HEK293T (cell line): ENCODE results near the gene GCC2.

Experiments
- CTCF ChIA-PET: fragments of 350-600 bp; formaldehyde crosslinking; extraction: SDS; loops from one replicate; lab custom pipeline; 2021; ENCODE audit warnings: antibody characterized with exemption, inconsistent platforms; lab: Yijun Ruan, JAX
- POLR2A ChIA-PET: fragments of 350-600 bp; formaldehyde crosslinking; extraction: SDS; loops from one replicate; lab custom pipeline; 2020; ENCODE audit warnings: antibody characterized with exemption, inconsistent platforms; lab: Yijun Ruan, JAX
- DNase-seq: peaks from one replicate; pipeline ENCODE4 v3.0.0; 2012; ENCODE audit warnings: mixed read lengths; ENCODE audit errors: extremely low spot score
- ARNT ChIP-seq: fragments of 450-650 bp; IDR thresholded peaks from 2 replicates; pipeline ENCODE4 v1.6.1; 2017; ENCODE audit warnings: mild to moderate bottlenecking
- BHLHE40 ChIP-seq: fragments of 450-650 bp; IDR thresholded peaks from 2 replicates; pipeline ENCODE4 v1.6.1; 2016; ENCODE audit warnings: mild to moderate bottlenecking, moderate library complexity, borderline replicate concordance
- CTBP1 ChIP-seq: fragments of 450-650 bp; IDR thresholded peaks from 2 replicates; pipeline ENCODE4 v1.6.1; 2016; ENCODE audit warnings: borderline replicate concordance
- ELF4 ChIP-seq: fragments of 450-650 bp; IDR thresholded peaks from 2 replicates; pipeline ENCODE4 v1.6.1; 2017; ENCODE audit warnings: antibody characterized with exemption
- FOXA1 ChIP-seq: fragments of 450-650 bp; IDR thresholded peaks from 2 replicates; pipeline ENCODE4 v1.6.1; 2016; ENCODE audit warnings: mild to moderate bottlenecking
- FOXK2 ChIP-seq: fragments of 450-650 bp; IDR thresholded peaks from 2 replicates; pipeline ENCODE4 v1.6.1; 2016; ENCODE audit warnings: mild to moderate bottlenecking
- FOXM1 ChIP-seq: fragments of 450-650 bp; IDR thresholded peaks from 2 replicates; pipeline ENCODE4 v1.6.1; 2017; ENCODE audit warnings: mild to moderate bottlenecking, borderline replicate concordance
- HDGF ChIP-seq: fragments of 450-650 bp; IDR thresholded peaks from 2 replicates; pipeline ENCODE4 v1.6.1; 2017; ENCODE audit warnings: antibody characterized with exemption, borderline replicate concordance
- L3MBTL2 ChIP-seq: fragments of 450-650 bp; conservative IDR thresholded peaks from 2 replicates; pipeline ENCODE4 v1.6.1; 2016; ENCODE audit warnings: mild to moderate bottlenecking
- LEF1 ChIP-seq: fragments of 450-650 bp; IDR thresholded peaks from 2 replicates; pipeline ENCODE4 v1.6.1; 2017; ENCODE audit warnings: mild to moderate bottlenecking, borderline replicate concordance
- NFRKB ChIP-seq: fragments of 450-650 bp; IDR thresholded peaks from 2 replicates; pipeline ENCODE4 v1.6.1; 2016; ENCODE audit warnings: mild to moderate bottlenecking, moderate library complexity
- SP1 ChIP-seq: fragments of 450-650 bp; IDR thresholded peaks from 2 replicates; pipeline ENCODE4 v1.6.1; 2017
- SUZ12 ChIP-seq: fragments of 450-650 bp; IDR thresholded peaks from 2 replicates; pipeline ENCODE4 v1.6.1; 2016; ENCODE audit warnings: mild to moderate bottlenecking
- TARDBP ChIP-seq: fragments of 450-650 bp; IDR thresholded peaks from 2 replicates; pipeline ENCODE4 v1.6.1; 2016
- ZNF384 ChIP-seq: fragments of 450-650 bp; IDR thresholded peaks from 2 replicates; pipeline ENCODE4 v1.6.1; 2016
- TF ChIP-seq, protein P1 (sequence below): fragments of 450-650 bp; IDR thresholded peaks from 2 replicates; pipeline ENCODE4 v1.6.1; 2016

GCC2 gene, protein sequence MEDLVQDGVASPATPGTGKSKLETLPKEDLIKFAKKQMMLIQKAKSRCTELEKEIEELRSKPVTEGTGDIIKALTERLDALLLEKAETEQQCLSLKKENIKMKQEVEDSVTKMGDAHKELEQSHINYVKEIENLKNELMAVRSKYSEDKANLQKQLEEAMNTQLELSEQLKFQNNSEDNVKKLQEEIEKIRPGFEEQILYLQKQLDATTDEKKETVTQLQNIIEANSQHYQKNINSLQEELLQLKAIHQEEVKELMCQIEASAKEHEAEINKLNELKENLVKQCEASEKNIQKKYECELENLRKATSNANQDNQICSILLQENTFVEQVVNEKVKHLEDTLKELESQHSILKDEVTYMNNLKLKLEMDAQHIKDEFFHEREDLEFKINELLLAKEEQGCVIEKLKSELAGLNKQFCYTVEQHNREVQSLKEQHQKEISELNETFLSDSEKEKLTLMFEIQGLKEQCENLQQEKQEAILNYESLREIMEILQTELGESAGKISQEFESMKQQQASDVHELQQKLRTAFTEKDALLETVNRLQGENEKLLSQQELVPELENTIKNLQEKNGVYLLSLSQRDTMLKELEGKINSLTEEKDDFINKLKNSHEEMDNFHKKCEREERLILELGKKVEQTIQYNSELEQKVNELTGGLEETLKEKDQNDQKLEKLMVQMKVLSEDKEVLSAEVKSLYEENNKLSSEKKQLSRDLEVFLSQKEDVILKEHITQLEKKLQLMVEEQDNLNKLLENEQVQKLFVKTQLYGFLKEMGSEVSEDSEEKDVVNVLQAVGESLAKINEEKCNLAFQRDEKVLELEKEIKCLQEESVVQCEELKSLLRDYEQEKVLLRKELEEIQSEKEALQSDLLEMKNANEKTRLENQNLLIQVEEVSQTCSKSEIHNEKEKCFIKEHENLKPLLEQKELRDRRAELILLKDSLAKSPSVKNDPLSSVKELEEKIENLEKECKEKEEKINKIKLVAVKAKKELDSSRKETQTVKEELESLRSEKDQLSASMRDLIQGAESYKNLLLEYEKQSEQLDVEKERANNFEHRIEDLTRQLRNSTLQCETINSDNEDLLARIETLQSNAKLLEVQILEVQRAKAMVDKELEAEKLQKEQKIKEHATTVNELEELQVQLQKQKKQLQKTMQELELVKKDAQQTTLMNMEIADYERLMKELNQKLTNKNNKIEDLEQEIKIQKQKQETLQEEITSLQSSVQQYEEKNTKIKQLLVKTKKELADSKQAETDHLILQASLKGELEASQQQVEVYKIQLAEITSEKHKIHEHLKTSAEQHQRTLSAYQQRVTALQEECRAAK (N-terminal part only)

DNA sequence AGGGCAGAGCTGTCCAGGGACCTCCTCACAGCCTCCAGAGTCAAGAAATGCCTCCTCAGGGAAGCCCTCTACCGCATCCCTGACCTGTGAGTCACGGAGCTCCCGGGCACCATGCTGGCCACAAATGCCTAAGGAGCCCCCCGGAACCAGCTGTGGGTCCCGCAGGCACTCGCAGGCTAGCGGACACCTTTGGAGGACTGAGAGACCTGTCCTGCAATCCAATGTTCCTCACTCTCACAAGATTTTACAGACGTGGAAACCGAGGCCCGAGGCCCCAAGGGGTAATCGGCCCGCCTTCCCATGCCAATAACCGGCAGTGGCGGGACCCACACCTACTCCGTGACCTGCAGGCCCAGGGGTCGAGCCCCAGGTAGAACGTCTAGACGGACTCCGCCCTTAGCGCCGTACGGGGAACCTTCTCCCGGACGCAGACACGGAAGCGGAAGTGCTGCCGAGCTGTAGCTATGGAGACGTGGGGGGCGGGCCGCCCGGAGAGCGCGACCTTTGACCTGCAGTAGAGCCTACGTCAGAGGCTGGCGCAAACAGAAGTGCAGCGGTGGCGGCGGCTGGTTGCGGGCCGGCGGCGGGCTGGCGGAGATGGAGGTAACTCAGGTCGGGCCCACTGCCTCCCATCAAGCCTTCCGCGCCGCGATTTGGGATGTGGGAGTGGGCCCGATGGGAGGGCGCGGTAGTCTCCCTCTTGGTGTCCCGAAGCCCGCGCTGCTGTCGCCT, at the start of gene GCC2:
Gene GCC2, plus strand, starts transcription at position 529 of the 732 bp plus-strand sequence. Its CDS starts 69 bp downstream, at position 598.
- TF ChIP-seq BHLHE40 = no peak
- peak; percentile 90 for TF ChIP-seq ELF4
- no peak for TF ChIP-seq L3MBTL2
- no peak for TF ChIP-seq ARNT
- peak; percentile 93 for DNase-seq
- ChIA-PET POLR2A (interaction anchor here (0.8 to 2.4 kb wide), 15 partner anchors 9 to 122 kb away, joined by 3 to 9 read pairs (median 4); partner anchors contain the start of genes LIMS1 and SULT1C4), CTCF (no interaction called here)

DNA sequence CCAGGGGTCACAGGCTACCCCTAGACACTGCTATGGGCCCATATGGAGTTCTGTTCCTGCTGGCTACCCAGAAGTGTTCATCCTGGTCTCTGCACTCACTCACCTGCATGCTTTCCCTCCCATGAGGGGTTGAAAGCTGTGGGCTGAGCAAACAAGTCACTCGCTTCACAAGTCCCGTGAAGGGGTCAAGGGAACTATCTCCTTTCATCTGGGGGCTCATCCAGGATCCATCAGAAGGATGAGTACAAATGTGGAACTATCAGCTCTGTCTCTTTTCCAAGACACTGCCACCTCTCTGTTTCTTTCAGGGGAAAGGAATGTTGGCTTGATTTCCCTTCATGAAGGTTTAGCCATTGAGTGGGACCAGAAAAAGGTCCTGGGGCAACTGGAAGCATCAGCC, 49.5 kb upstream of the GCC2 start:
- no peak for DNase-seq
- CTCF ChIA-PET = interaction anchor here (0.6 kb wide), 1 partner anchor 13 kb away, joined by 3 read pairs; no protein-coding TSS in a partner anchor
- TF ChIP-seq, protein P1, sequence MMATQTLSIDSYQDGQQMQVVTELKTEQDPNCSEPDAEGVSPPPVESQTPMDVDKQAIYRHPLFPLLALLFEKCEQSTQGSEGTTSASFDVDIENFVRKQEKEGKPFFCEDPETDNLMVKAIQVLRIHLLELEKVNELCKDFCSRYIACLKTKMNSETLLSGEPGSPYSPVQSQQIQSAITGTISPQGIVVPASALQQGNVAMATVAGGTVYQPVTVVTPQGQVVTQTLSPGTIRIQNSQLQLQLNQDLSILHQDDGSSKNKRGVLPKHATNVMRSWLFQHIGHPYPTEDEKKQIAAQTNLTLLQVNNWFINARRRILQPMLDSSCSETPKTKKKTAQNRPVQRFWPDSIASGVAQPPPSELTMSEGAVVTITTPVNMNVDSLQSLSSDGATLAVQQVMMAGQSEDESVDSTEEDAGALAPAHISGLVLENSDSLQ = no peak
- TF ChIP-seq SUZ12 (no peak), LEF1 (no peak), FOXK2 (no peak), FOXA1 (no peak), NFRKB (no peak), L3MBTL2 (no peak), ARNT (no peak), FOXM1 (no peak), TARDBP (no peak), CTBP1 (no peak), BHLHE40 (no peak), HDGF (no peak), SP1 (no peak), ELF4 (no peak), ZNF384 (no peak)
- POLR2A ChIA-PET = no interaction called here

DNA sequence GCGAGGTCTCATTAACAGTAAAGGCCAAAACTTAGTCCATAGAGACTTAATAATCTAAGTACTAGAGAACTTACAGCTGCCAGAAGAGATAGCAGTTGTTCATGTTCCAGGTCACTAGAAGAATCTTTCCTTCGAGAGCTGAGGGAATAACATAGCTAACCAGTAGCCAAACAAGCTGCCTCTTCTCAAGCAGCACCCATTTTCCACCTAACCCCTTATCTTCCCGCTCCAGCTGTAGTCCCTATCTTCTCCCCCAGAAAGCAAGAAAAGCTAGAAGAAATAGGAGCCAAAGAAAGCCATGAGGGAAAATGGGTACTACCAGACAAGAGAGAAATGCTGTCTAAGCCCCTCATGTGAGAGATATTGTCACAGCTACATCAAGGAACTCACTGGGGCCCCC, 47.2 kb upstream of the GCC2 start:
- TF ChIP-seq BHLHE40 (no peak), NFRKB (no peak), FOXA1 (no peak), SP1 (no peak), ARNT (no peak)
- TF ChIP-seq, protein P1 = no peak
- no peak for DNase-seq
- ChIA-PET POLR2A (no interaction called here), CTCF (no interaction called here)

DNA sequence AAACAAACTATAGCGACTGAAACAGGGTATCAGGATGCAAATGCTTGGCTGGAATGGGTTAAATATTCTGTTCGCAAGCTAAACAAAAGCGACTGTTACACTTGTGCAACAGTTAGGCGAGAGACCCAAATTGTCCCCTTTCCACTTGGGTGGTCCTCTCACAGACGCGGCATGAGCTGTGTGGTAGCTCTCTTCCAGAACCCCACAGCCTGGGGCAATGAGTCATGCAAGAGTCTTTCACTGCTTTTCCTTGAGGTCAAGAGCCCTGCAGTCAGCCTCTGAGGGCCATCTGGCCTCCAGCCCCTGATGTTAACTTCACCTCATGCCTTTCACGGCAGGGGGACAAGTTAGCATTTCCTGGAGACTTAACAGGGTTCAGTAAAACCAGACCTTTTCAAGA, 45.5 kb upstream of the GCC2 start:
- POLR2A ChIA-PET = no interaction called here
- CTCF ChIA-PET = no interaction called here
- DNase-seq = no peak
- TF ChIP-seq ARNT (no peak), LEF1 (no peak), ZNF384 (no peak), HDGF (no peak), NFRKB (no peak), BHLHE40 (no peak), FOXM1 (no peak), SUZ12 (no peak), TARDBP (no peak), ELF4 (no peak), FOXA1 (no peak), CTBP1 (no peak)

DNA sequence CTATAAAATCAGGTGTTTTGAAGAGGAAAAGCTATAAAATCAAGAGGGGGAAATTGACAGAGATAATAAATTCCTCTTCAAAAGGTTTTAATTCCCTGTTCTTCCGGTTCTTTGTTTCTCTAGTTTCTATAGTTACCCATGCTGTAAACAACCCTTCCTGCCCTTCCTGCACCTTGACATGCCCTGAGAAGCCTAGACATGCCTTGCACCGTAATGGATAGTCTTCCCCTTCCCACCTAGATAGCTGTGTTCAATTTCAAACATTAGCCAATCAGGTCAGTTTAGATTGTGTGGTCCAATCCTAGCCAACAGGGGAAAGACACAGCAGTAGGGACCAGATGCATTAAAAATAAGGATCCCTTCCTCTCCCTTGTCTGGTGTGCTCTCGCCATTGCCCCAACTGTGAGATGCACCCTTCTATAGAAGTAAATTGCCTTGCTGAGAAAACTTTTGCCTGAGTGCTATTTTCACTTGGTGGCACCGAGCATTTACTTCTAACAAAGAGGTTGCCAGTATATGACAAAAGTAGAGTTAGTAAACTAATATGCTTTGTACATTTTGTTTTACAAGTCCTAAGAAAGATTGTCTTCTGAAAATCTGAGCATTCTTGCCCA, 44.1 kb upstream of the GCC2 start:
- no peak for DNase-seq
- ChIA-PET CTCF (no interaction called here), POLR2A (no interaction called here)
- TF ChIP-seq LEF1 (no peak), SP1 (no peak), CTBP1 (no peak), ZNF384 (no peak), FOXA1 (no peak), SUZ12 (no peak), ELF4 (no peak), TARDBP (no peak), FOXK2 (no peak), ARNT (no peak)
